ENCODE measurements around the gene IL21R.

DNA sequence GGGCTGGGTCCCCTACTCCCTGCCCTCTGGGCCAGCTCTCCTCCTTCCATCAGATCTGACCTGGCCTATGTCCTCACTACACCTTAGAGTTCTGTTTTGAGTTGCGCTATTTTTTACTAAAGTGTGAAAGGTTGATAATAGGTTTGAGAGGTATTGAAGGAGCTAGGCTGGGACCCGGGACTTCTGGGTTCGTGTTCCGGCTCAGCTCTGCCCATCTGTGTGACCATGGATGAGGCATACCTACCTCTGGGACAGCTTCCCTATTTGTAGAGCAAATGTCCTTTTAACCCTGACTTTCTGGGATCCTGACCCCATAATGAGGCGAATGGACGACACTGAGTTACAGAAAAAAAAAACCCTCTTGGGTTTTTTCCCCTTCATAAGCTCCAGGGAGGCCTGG, 36.0 kb downstream of the IL21R start:
- no peak for TF ChIP-seq EP300 (IDR thresholded peaks at IDR 0.05)
- TF ChIP-seq, protein P1, sequence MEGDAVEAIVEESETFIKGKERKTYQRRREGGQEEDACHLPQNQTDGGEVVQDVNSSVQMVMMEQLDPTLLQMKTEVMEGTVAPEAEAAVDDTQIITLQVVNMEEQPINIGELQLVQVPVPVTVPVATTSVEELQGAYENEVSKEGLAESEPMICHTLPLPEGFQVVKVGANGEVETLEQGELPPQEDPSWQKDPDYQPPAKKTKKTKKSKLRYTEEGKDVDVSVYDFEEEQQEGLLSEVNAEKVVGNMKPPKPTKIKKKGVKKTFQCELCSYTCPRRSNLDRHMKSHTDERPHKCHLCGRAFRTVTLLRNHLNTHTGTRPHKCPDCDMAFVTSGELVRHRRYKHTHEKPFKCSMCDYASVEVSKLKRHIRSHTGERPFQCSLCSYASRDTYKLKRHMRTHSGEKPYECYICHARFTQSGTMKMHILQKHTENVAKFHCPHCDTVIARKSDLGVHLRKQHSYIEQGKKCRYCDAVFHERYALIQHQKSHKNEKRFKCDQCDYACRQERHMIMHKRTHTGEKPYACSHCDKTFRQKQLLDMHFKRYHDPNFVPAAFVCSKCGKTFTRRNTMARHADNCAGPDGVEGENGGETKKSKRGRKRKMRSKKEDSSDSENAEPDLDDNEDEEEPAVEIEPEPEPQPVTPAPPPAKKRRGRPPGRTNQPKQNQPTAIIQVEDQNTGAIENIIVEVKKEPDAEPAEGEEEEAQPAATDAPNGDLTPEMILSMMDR (IDR thresholded peaks at IDR 0.05) = no peak
